Measurements from ENCODE around the gene ZNF205. TPM values are rescaled to one million over a fixed set of nuclear protein-coding genes. Genes with fewer than 3 reads are reported as not detected.
"Not testable (repeated sequence)": the region's sequence is repeated elsewhere in the genome, so short reads cannot be mapped to it uniquely, and the experiment has no call there.

ZNF205 gene
- total RNA-seq, 1 donor from 2014 or later = 5.4 TPM

DNA sequence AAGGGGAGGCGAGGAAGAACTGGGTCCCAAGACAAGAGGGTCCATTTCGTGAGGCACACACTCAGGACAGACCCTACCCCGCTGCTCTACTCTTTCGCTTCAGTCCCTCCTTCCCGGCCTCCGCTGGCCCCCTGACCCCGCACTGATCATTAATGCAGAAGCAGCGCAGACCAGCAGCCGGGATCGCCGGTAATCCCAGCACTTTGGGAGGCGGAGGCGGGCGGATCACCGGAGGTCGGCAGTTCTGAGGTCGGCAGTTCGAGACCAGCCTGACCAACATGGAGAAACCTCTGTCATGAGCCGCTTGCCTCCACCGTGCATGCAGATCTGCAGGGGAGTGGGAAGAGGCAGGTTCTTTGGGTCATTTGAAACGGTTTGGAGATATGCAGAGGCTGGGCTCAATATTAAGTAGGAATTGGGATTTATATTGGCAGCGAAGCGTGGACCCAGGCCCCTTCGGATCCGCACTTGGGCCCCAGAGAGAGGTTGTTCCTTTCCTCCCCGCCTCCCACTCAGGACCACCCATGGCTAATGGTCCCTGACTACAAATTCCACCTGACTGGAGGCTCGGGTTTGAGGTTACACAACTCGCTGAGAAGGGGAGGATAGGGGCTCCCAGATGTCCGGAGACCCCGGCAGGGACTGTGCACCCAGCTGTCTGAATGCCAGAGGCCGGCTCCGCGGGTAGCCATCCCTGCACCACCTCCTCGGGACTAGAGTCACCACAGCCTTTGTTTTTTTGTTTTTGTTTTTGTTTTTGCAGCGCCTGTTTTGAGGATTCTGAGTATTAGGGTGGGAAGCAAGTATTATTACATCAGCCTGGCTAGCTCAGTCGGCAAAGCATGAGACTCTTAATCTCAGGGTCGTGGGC is 52.0 kb downstream of the ZNF205 start:
- Mint-ChIP-seq H3K4me1 (peaks cover 3% of the 10 kb centered on the region), H3K9me3 (no peaks in the 10 kb centered on the region), H3K27ac (no peak overlapping the region), H3K36me3 (no peaks in the 10 kb centered on the region), H3K27me3 (ENCODE audit: insufficient read depth, low read depth) (peaks cover 10% of the 10 kb centered on the region), H3K4me3 (peak overlapping the region; percentile 25)
- Histone ChIP-seq H3F3A (ENCODE audit: low read depth) (peaks cover 6% of the 10 kb centered on the region), H4K20me1 (ENCODE audit: low read depth) (no peaks in the 10 kb centered on the region), H3K4me2 (no peak overlapping the region), H3K36me3 (no peaks in the 10 kb centered on the region), H3K4me3 (no peak overlapping the region), H3K27ac (no peak overlapping the region), H3K27me3 (peaks cover 33% of the 10 kb centered on the region), H3K79me2 (ENCODE audit: low read depth) (no peaks in the 10 kb centered on the region), H3K9me3 (ENCODE audit: low read depth) (no peaks in the 10 kb centered on the region), H3K9ac (no peak overlapping the region), H2AFZ (replicated peaks) (no peak overlapping the region), H3K4me1 (no peaks in the 10 kb centered on the region)
- DNase-seq (ENCODE audit: low spot score) = no peak
- TF ChIP-seq EZH2phosphoT487 (IDR thresholded peaks at IDR 0.05) (no peak), EZH2 (IDR thresholded peaks at IDR 0.05) (no peak)
- TF ChIP-seq, protein P1, sequence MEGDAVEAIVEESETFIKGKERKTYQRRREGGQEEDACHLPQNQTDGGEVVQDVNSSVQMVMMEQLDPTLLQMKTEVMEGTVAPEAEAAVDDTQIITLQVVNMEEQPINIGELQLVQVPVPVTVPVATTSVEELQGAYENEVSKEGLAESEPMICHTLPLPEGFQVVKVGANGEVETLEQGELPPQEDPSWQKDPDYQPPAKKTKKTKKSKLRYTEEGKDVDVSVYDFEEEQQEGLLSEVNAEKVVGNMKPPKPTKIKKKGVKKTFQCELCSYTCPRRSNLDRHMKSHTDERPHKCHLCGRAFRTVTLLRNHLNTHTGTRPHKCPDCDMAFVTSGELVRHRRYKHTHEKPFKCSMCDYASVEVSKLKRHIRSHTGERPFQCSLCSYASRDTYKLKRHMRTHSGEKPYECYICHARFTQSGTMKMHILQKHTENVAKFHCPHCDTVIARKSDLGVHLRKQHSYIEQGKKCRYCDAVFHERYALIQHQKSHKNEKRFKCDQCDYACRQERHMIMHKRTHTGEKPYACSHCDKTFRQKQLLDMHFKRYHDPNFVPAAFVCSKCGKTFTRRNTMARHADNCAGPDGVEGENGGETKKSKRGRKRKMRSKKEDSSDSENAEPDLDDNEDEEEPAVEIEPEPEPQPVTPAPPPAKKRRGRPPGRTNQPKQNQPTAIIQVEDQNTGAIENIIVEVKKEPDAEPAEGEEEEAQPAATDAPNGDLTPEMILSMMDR (IDR thresholded peaks at IDR 0.05) = no peak

GRCh38 chr16:3165111-3165822 is 52.9 kb downstream of the ZNF205 start:
- Histone ChIP-seq H3K27me3 (peaks cover 42% of the 10 kb centered on the region), H3K27ac (no peak overlapping the region), H3K9me3 (ENCODE audit: low read depth) (no peaks in the 10 kb centered on the region), H3K4me3 (peak overlapping the region; percentile 11), H3K36me3 (no peaks in the 10 kb centered on the region), H3F3A (ENCODE audit: low read depth) (peaks cover 5% of the 10 kb centered on the region), H3K4me1 (peaks cover 2% of the 10 kb centered on the region), H4K20me1 (ENCODE audit: low read depth) (no peaks in the 10 kb centered on the region), H3K9ac (no peak overlapping the region), H3K4me2 (peak overlapping the region; percentile 63), H2AFZ (replicated peaks) (peak overlapping the region; percentile 95), H3K79me2 (ENCODE audit: low read depth) (no peaks in the 10 kb centered on the region)
- Mint-ChIP-seq H3K36me3 (no peaks in the 10 kb centered on the region), H3K9me3 (no peaks in the 10 kb centered on the region), H3K4me1 (peaks cover 3% of the 10 kb centered on the region), H3K27me3 (ENCODE audit: insufficient read depth, low read depth) (peaks cover 14% of the 10 kb centered on the region), H3K4me3 (peak overlapping the region; percentile 34), H3K27ac (no peak overlapping the region)
- TF ChIP-seq EZH2phosphoT487 (IDR thresholded peaks at IDR 0.05) = no peak
- TF ChIP-seq EZH2 (IDR thresholded peaks at IDR 0.05) = no peak
- TF ChIP-seq, protein P1 (IDR thresholded peaks at IDR 0.05) = no peak
- DNase-seq (ENCODE audit: low spot score) = no peak

DNA sequence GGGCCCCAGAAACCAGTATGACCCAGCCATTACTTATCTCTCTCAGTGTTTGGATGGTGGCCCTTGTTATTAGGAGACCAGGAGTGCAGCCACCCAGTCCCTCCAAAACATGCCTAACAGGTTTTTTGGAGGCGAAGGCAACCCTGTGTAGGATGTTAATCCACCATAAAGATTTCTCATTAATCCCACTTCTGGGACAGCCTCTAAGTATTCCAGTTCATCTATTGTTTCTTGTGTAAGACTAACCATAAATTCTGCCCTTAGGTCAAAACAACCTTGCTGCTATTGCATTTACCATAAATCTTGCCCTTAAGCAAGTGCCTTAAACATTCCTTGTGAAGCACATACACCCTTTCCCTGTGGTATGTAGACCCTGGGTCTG is 54.1 kb downstream of the ZNF205 start:
- Histone ChIP-seq H3F3A (ENCODE audit: low read depth) (peaks cover 18% of the 10 kb centered on the region), H3K27me3 (peaks cover 54% of the 10 kb centered on the region), H3K9ac (no peak overlapping the region), H4K20me1 (ENCODE audit: low read depth) (peaks cover 2% of the 10 kb centered on the region), H3K9me3 (ENCODE audit: low read depth) (no peaks in the 10 kb centered on the region), H3K4me2 (no peak overlapping the region), H3K79me2 (ENCODE audit: low read depth) (no peaks in the 10 kb centered on the region), H3K4me3 (no peak overlapping the region), H3K4me1 (peaks cover 10% of the 10 kb centered on the region), H2AFZ (replicated peaks) (no peak overlapping the region), H3K27ac (no peak overlapping the region), H3K36me3 (no peaks in the 10 kb centered on the region)
- Mint-ChIP-seq H3K27ac (no peak overlapping the region), H3K27me3 (ENCODE audit: insufficient read depth, low read depth) (peaks cover 26% of the 10 kb centered on the region), H3K9me3 (no peaks in the 10 kb centered on the region), H3K36me3 (no peaks in the 10 kb centered on the region), H3K4me3 (no peak overlapping the region), H3K4me1 (peaks cover 8% of the 10 kb centered on the region)
- TF ChIP-seq EZH2phosphoT487 (IDR thresholded peaks at IDR 0.05) = no peak
- DNase-seq (ENCODE audit: low spot score) = no peak

GRCh38 chr16:3168729-3169128 is 56.3 kb downstream of the ZNF205 start:
- not testable (repeated sequence) for H3K9me3 Mint-ChIP-seq, H3K27ac Mint-ChIP-seq, H3K27ac ChIP-seq

More at GRCh38 chr16:3168729-3169128, 56.3 kb downstream of the ZNF205 start:
- not testable (repeated sequence) for DNase-seq (ENCODE audit: low spot score); H2AFZ ChIP-seq (replicated peaks); H3K9ac ChIP-seq; H3K79me2 ChIP-seq (ENCODE audit: low read depth); H3K9me3 ChIP-seq (ENCODE audit: low read depth); H3K36me3 ChIP-seq; H3K4me2 ChIP-seq; H3K4me3 Mint-ChIP-seq; H3K4me3 ChIP-seq; H3K36me3 Mint-ChIP-seq
- Mint-ChIP-seq H3K27me3 (ENCODE audit: insufficient read depth, low read depth) (peaks cover 38% of the 10 kb centered on the region), H3K4me1 (peaks cover 17% of the 10 kb centered on the region)
- Histone ChIP-seq H3K27me3 (peaks cover 77% of the 10 kb centered on the region), H3F3A (ENCODE audit: low read depth) (peaks cover 36% of the 10 kb centered on the region), H3K4me1 (peaks cover 16% of the 10 kb centered on the region), H4K20me1 (ENCODE audit: low read depth) (peaks cover 13% of the 10 kb centered on the region)

Small RNA genes within 50 kb of the gene (small RNA-seq; reads per million reads assigned to genes)
- gene RNU1-22P = not detected

Other genes with a start within 250 kb of the ZNF205 start
- gene FLYWCH2, start 229.4 kb upstream of the ZNF205 start, total RNA-seq (ENCODE audit: low replicate concordance) = 15.8 and 46.5 TPM in 2 replicates
- gene FLYWCH1, start 200.7 kb upstream of the ZNF205 start, total RNA-seq (ENCODE audit: low replicate concordance) = 5.1 and 16.1 TPM in 2 replicates
- gene KREMEN2, start 148.3 kb upstream of the ZNF205 start, total RNA-seq (ENCODE audit: low replicate concordance) = 0.51 and 5.6 TPM in 2 replicates
- 3.3 and 15.4 TPM in 2 replicates for gene PAQR4, start 143.2 kb upstream of the ZNF205 start, total RNA-seq (ENCODE audit: low replicate concordance)
- gene PKMYT1, start 132.1 kb upstream of the ZNF205 start, total RNA-seq (ENCODE audit: low replicate concordance) = 4.6 and 38.5 TPM in 2 replicates
- not detected in 2 replicates for gene CLDN9, start 99.7 kb upstream of the ZNF205 start, total RNA-seq (ENCODE audit: low replicate concordance)
- gene CLDN6, start 94.4 kb upstream of the ZNF205 start, total RNA-seq (ENCODE audit: low replicate concordance) = 31.6 and 60.0 TPM in 2 replicates
- 6.7 and 14.3 TPM in 2 replicates for gene TNFRSF12A, start 92.2 kb upstream of the ZNF205 start, total RNA-seq (ENCODE audit: low replicate concordance)
- 1.6 and 15.7 TPM in 2 replicates for gene HCFC1R1, start 88.6 kb upstream of the ZNF205 start, total RNA-seq (ENCODE audit: low replicate concordance)
- 16.6 and 28.6 TPM in 2 replicates for gene THOC6, start 88.6 kb upstream of the ZNF205 start, total RNA-seq (ENCODE audit: low replicate concordance)
- gene BICDL2, start 75.6 kb upstream of the ZNF205 start, total RNA-seq (ENCODE audit: low replicate concordance) = 0.12 TPM in 1 of 2 replicates, not detected in the other
- 0.58 and 0.62 TPM in 2 replicates for gene MMP25, start 66.0 kb upstream of the ZNF205 start, total RNA-seq (ENCODE audit: low replicate concordance)
- 1.4 TPM in 1 of 2 replicates, not detected in the other for gene IL32, start 46.9 kb upstream of the ZNF205 start, total RNA-seq (ENCODE audit: low replicate concordance)
- 5.4 and 16.2 TPM in 2 replicates for gene ZSCAN10, start 13.3 kb upstream of the ZNF205 start, total RNA-seq (ENCODE audit: low replicate concordance)
- 1.3 and 4.0 TPM in 2 replicates for gene ZNF213, start 22.4 kb downstream of the ZNF205 start, total RNA-seq (ENCODE audit: low replicate concordance)
- gene OR1F1, start 75.6 kb downstream of the ZNF205 start, total RNA-seq (ENCODE audit: low replicate concordance) = not detected in 2 replicates
- 9.4 and 10.1 TPM in 2 replicates for gene ZNF200, start 122.6 kb downstream of the ZNF205 start, total RNA-seq (ENCODE audit: low replicate concordance)
- gene MEFV, start 144.0 kb downstream of the ZNF205 start, total RNA-seq (ENCODE audit: low replicate concordance) = not detected in 2 replicates
- 30.1 and 40.8 TPM in 2 replicates for gene ZNF263, start 170.9 kb downstream of the ZNF205 start, total RNA-seq (ENCODE audit: low replicate concordance)
- gene TIGD7, start 192.8 kb downstream of the ZNF205 start, total RNA-seq (ENCODE audit: low replicate concordance) = 6.6 and 10.6 TPM in 2 replicates
- gene ZNF75A, start 192.9 kb downstream of the ZNF205 start, total RNA-seq (ENCODE audit: low replicate concordance) = 30.4 and 36.3 TPM in 2 replicates
- gene OR2C1, start 243.3 kb downstream of the ZNF205 start, total RNA-seq (ENCODE audit: low replicate concordance) = not detected in 2 replicates